ENCODE results near the gene CARD19.

The CARD19 gene

GRCh38 chr9:93094658-93095204 is 1.3 kb upstream of the CARD19 start:
- peak overlapping the region; percentile 38 for H3K4me3 ChIP-seq (ENCODE audit: low read depth, low read length)
- DNase-seq (ENCODE audit: low read depth, low spot score), result no peak
- in situ Hi-C loops (cut with HindIII; ENCODE audit: low sequenced_read_pairs), result no loop called here
- no peak for TF ChIP-seq CTCF (IDR thresholded peaks at IDR 0.05; ENCODE audit: low read depth, low read length)

GRCh38 chr9:93095205-93096130 is 549 bp upstream of the CARD19 start:
- peak overlapping the region; percentile 38 for H3K4me3 ChIP-seq (ENCODE audit: low read depth, low read length)
- in situ Hi-C loops (cut with HindIII; ENCODE audit: low sequenced_read_pairs), result no loop called here
- DNase-seq (ENCODE audit: low read depth, low spot score), result peak; percentile 99
- TF ChIP-seq CTCF (IDR thresholded peaks at IDR 0.05; ENCODE audit: low read depth, low read length), result no peak

GRCh38 chr9:93096811-93097382 is 880 bp downstream of the CARD19 start:
- H3K4me3 ChIP-seq (ENCODE audit: low read depth, low read length), result peak overlapping the region; percentile 71
- DNase-seq (ENCODE audit: low read depth, low spot score), result no peak
- no peak for TF ChIP-seq CTCF (IDR thresholded peaks at IDR 0.05; ENCODE audit: low read depth, low read length)
- in situ Hi-C loops (cut with HindIII; ENCODE audit: low sequenced_read_pairs), result no loop called here

GRCh38 chr9:93097511-93098201 is 1.6 kb downstream of the CARD19 start:
- in situ Hi-C loops (cut with HindIII; ENCODE audit: low sequenced_read_pairs), result no loop called here
- no peak for TF ChIP-seq CTCF (IDR thresholded peaks at IDR 0.05; ENCODE audit: low read depth, low read length)

GRCh38 chr9:93098236-93098946 is 2.4 kb downstream of the CARD19 start:
- DNase-seq (ENCODE audit: low read depth, low spot score), result peak; percentile 98
- no peak for TF ChIP-seq CTCF (IDR thresholded peaks at IDR 0.05; ENCODE audit: low read depth, low read length)
- in situ Hi-C loops (cut with HindIII; ENCODE audit: low sequenced_read_pairs), result no loop called here
- H3K4me3 ChIP-seq (ENCODE audit: low read depth, low read length), result peak overlapping the region; percentile 22

More at GRCh38 chr9:93097511-93098201, 1.6 kb downstream of the CARD19 start:
- no peak for DNase-seq (ENCODE audit: low read depth, low spot score)
- H3K4me3 ChIP-seq (ENCODE audit: low read depth, low read length), result peak overlapping the region; percentile 71

Measured in astrocyte of the spinal cord (primary cell).